ENCODE data around the gene HIRA.
"Not testable (repeated sequence)": the region's sequence is repeated elsewhere in the genome, so short reads cannot be mapped to it uniquely, and the experiment has no call there.

HIRA gene

DNA sequence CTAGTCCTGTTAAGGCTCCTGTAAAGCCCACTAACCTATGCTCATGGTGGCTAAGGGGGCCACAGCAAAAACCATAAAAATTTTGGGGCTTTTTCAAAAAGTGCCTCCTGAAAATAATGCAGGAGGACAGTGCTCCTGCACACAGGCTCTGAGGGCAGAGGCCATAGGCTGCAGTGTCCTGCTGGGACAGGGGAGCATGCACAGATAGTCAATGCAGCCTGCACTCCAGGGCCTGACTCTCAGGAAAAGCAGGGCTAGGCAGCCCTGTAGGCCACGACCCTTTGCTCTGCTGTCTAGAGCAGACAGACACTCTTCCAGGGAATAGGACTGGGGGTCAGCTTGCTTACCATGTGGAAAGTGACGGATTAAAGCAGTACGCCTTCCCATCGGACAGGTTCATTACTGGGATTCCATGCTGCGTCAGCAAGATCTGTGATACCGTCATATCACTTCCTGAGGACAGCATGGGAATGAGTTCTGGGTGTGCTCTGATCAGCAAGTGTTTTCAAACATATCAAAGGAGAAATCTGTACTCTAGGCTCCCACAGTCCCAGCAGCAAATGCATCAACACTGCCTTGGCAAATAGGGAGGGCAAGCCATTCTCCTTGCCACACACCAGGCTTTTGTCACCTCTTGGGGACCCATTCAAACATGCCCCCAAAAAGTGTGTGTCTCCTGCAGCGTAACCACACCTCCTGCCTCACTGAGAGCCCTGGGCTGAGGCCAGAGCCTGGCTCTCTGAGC lies 75.9 kb downstream of the HIRA start:
- no peak for DNase-seq

DNA sequence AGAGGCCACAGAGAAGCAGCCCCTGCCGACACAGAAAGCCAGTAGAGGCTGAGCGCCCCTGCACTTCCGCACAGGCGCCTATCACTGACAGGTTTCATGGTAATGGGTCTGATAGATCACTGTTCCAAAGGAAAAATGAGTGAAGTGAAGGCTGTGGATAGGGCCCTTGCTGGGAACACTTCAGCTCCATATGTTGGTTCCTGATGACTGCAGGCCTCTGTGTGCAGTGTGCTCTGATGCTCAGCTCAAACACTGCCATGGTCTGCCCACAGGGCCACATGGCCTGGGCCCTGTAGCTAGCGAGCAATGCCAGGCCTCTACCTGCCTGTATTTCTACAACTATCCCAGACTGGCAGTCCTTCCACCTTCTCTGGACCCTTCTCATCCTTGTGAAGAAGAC lies 77.3 kb downstream of the HIRA start:
- no peak for DNase-seq

DNA sequence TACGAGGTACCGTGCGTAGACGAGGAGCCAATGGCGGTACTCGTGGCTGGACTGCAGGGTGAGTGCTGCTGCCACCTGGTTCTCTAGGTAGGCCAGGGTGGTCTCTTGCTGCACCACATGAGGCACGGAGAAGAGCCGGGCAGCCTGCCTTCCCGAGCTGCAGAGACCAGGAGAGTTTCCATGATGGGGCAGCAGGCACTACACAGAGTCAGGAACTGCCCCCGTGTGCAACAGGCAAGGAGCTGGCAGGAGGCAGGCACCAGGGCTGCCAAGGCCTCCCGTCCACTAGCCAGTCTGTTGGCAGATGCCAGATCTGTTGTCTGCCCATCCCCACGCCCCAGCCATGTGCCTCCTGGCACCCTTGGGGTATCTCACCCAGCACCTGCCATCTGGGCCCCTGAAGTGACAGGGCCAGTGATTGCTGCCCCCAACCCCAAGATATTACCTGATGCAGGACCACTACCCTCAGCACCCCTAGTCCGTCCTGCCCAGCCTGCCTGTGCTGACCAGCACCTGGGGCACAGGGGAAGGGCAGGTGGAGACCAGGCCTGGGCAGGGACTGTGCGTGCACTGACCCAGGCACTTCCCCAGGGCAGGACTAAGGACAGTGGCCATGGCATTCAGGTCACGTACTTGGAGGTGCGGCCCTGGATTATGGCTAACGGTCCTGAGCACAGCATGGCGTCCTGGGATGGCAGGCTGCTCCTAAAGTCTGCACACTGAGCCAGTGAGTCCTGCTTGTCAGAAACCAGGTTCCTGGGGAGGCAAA lies 78.0 kb downstream of the HIRA start:
- DNase-seq, result no peak

DNA sequence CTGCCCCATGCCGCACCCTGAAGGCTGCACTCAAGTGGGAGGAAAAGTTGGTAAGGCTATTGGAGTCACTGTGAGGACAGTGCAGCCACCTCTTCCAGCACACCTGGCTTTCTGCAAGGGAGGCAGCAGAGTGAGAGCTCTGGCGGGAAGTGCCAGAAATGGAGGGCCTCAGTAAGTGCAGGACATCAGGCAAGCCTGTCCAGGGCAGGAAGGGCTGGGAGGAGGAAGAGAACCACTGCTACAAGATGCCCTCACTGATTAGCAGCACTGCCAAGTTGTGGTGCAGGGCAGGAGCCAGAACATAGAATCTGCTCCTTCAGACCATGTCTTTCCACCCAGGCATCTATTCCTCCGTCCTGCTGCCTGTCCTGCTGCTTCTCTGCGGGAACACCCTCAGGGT lies 78.8 kb downstream of the HIRA start:
- no peak for DNase-seq

DNA sequence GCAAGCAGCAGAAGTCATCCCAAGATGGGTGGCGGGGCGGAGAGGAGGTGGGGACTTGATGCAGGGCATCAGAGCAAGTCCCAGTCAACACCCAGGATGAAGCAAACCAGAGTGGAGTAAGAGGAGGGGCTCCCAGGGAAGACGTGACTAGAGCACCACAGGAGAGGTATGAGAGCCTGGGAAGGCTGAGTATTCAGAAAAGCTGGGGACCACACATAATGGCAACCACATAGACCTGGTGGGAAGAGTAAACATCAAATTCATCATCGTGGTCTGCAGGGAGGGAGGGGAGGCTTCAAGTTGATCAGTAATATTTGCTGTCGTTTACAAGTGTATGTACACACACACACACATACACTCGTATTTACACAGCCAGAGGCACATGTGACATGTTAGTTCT lies 79.3 kb downstream of the HIRA start:
- no peak for DNase-seq

DNA sequence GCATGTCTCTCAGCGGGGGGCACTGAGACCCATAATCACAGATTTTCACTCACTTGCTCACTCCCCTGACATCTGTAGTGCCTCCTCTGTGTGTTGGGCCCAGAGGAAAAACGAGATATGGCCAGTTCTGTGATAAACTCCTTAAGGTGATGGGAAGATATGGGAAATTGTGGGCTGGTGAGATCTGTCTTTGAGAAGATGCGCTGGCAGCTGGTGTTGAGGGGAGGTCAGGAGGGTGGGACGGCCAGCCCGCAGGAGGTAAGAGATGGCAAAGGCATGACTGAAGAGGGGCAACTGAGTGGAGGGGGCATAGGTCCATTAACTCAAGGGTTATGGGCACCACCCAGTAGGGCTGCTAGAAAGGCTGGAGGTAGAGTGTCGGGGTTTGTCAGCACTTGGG lies 79.9 kb downstream of the HIRA start:
- DNase-seq, result no peak

DNA sequence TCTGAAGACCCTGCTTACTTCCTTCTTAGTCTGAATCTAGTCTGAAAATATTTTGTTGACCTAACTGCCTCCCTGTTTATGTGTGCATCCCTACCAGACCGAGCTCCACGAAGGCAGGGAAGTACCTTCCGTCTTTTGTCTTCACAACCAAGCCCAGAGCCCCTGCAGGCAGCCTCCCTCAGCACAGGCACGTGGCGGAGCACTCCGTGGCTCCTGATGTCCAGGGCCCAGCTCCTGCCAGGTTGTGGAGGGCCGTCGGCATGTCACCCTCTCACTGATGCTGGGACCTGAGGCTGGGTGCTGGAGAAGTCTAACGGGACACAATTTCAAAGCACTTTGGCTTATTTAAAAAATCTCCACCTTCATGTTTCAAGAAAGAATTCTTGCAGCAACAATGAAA lies 80.6 kb downstream of the HIRA start:
- DNase-seq, result no peak

DNA sequence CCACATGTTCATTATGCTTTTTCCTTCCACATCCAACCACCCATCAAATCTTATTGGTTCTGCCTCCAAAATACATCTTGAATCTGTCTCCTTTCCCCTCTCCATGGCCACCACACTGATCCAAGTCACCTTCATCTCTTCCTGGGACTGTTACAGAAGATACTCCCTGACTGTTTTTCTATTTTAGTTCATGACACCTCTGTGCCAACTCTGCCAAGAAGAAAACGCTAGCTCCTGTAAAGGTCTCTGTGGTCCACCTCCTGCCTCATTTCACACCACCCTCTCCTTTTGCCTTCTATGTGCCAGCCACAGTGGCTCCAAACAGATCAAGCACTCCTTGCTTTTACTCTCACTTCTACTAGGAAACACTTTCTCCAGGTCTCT lies 81.1 kb downstream of the HIRA start:
- no peak for DNase-seq

DNA sequence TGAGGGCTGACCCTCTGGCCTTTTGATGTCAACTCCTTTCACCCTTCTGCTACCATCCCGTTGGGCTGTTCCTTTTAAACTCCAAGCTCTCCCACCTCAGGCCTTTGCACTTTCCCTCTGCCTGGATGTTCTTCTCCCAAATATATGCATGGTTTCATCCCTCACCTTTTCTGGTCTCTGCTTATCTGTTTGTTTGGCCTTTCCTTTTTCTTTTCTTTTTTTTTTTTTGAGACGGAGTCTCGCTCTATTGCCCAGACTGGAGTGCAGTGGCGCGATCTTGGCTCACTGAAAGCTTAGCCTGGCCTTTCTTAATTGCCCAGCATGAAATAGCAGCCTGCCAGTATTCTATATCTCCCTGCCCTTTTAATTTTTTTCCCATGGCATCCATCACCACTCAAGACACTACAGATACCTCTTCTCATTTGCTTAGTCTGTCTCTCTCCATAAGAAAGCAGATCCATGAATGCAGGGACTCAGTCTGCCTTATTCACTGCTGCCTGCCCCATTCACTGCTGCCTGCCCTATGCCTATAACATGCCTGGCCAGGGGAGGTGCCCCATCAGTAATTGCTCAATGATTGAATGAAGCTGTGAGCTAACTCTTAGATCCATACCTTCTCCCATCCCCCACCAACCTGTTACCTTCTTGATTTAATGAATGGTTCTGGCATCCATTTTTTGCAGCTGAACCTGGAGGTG lies 81.6 kb downstream of the HIRA start:
- no peak for DNase-seq

DNA sequence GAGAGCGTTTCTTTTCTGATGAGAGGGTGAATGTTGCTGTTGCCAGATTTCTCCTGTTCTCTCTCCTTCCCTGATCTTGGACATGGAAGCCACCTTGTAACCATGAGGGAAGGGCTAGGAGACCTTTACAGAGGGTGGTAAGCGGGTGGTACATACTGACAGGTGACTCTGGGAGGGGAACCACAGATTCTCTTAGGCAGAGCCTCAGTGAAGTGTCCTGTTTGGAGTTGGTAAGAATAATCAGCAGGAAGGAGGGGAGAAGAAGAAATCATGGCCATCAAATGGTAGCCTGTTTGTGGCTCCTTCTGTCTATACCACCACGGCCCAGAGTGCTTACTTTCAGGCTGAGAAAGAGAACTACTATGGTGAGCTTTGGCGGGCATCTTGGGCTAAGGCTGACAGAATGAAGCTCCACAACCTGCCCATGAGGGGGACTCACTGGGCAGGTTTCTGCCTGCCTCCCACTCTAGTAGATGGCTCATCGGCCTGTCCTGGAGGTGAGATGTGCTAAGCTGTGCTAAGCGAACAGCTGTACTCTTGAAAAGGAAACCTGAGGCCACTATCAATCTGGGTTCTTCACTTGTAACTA lies 84.8 kb downstream of the HIRA start:
- no peak for DNase-seq

DNA sequence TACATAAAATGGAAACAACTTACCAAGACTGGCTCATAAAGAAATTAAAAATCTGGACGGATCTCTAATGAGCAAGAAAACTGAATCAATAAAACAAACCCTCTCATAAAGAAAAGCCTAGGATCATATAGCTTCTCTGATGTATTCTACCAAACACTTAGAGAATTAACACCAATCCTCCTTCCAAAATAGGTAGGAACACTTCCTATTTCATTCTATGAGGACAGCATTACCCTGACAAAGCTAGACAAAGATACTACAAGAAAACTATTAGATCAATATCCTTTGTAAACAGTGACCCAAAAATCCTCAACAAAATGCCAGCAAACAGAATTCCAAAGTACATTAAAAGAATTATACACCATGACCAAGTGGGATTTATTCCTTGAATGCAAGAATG lies 87.1 kb downstream of the HIRA start:
- DNase-seq, result no peak

DNA sequence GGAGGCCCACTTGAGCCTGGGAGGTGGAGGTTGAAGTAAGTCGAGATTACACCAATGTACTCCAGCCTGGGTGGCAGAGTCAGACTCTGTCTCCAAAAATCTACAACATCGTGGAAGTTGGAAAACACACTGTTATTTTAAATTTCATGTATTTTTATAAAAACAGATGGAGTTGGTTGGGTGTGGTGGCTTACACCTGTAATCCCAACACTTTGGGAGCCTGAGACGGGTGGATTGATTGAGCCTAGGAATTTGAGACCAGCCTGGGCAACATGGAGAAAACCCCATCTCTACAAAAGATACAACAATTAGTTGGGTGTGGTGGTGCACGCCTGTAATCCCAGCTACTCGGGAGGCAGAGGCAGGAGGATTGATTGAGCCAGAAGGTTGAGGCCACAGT lies 88.1 kb downstream of the HIRA start:
- DNase-seq, result no peak

DNA sequence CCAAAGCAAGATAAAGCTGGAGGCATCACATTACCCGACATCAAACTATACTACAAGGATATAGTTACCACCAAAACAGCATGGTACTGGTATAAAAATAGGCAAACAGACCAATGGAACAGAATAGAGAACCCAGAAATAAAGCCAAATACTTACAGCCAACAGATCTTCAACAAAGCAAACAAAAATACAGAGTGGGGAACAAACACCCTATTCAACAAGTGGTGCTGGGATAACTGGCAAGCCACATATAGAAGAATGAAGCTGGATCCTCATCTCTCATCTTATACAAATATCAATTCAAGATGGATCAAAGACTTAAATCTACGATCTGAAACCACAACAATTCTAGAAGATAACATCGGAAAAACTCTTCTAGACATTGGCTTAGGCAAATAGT lies 90.0 kb downstream of the HIRA start:
- no peak for DNase-seq

DNA sequence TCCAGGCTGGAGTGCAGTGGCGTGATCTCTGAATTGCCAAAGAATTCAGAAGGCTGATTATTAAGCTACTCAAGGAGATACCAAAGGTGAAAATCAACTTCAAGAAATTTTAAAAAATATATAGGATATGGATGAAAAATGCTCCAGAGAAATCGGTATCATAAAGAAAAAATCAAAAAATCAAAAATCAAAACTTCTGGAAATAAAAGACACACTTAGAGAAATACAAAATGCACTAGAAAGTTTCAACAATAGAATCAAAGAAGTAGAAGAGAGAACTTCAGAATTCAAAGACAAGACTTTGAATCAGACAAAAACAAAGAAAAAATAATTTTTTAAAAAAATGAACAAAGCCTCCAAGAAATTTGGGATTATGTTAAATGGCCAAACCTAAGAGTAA lies 94.4 kb downstream of the HIRA start:
- DNase-seq, result no peak

DNA sequence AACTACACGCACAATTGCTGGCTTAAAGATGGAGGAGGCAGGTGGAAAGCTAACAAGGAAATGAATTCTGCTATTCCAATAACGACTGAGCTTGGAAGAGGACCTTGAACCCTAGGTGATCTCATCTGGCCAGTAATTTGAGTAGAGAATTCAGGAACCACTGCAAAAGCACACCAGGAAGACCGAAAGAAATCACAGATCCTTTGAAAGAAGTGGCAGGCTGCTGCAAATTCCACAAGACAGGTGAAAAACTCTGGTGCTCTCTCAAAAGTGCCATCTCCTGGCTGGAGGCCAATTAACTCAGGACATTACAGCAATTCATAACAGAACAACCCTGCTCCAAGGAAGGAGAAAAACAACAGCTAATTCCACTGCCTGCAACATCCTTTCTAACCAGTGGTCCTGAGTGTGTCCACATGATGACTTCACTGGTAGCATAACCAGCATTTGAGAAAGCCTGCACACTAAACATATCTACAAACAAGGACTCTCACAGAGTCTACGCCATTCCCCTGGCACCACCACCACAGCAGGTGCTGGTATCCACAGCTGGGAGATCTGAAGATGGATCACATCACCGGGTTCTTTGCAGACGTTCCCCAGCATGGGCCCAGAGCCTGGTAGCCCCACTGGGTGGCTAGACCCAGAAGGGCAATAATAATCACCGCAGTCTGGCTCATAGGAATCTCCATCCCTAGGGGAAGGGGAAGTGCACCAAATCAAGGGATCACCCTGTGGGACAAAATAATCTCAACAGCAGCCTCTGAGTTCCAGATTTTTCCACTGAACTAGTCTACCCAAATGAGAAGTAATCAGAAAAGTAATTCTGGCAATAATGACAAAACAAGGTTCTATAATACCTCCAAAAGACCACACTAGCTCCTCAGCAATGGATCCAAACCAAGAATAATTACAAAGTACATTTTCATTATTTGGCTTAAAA lies 95.1 kb downstream of the HIRA start:
- no peak for DNase-seq

DNA sequence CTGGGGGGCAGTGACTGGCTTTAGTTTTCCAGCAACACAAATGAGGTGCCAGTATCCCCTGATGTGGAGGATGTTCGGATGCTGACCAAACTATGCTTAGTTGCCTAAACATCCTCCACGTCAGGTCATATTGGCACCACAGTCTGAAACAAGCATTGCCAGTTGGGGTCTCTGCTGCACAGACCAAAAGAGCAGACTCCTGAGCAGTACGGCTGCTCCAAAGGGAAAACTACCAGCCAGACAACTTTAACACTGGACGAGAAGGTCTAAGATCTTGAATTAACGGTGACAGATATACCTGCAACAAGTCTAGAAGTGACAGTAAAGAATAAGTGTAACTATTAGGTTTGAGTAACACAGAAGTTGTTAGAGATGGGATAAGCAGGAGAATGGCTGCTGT lies 99.6 kb downstream of the HIRA start:
- DNase-seq, result no peak

DNA sequence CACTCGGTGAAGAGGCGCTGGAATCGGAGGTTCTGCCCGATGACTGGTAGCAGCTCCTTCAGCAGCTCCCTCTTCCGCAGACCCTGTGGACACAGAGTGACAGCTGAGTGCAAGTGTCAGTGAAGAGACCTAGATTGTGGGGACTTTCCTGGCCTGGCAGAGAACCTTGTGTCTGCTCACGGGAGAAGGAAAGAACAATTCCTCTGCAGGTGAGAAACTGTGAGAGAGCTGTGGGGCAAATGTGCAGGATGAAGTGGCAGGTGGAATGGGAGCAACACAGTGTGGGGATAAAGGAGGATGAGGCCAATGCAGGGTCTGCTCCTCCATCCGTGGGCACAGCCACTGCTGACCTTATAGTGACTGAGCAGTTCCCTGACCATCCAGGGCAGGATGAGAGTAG lies 100.1 kb downstream of the HIRA start:
- no peak for DNase-seq

DNA sequence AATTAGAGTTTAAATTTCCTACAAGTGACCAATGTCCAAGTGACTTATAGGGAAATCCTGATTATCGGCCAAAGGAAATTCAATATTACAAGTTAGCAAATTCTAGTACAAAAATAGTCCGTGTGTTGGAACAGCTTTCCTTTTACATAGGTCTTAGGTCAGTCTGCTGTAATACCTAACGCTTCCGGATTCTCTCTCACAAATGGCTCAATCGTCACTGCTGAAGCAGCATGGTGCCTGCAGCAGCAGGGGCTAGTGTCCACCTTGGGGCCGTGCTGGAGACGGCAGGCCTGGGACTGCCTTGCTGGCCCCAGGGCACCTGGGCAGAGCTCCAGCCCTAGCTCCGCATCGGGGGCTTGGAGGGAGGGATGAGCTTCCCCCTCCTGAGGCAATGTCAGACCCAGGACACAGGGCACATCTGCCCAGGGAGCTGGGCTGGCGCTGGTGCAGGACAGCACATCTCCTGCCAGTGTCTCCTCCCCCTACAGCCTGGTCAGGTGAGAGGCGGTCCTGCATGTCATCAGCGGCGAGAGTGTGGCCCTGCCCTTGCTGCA lies 100.6 kb downstream of the HIRA start:
- DNase-seq, result no peak

DNA sequence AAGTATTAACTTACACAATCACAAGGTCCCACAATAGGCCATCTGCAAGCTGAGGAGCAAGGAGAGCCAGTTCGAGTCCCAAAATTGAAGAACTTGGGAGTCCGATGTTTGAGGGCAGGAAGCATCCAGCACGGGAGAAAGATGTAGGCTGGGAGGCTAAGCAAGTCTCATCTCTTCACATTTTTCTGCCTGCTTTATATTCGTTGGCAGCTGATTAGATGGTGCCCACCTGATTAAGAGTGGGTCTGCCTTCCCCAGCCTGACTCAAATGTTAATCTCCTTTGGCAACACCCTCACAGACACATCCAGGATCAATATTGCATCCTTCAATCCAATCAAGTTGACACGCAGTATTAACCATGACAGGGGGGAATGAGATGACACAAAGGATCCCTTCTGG lies 101.3 kb downstream of the HIRA start:
- not testable (repeated sequence) for DNase-seq

DNA sequence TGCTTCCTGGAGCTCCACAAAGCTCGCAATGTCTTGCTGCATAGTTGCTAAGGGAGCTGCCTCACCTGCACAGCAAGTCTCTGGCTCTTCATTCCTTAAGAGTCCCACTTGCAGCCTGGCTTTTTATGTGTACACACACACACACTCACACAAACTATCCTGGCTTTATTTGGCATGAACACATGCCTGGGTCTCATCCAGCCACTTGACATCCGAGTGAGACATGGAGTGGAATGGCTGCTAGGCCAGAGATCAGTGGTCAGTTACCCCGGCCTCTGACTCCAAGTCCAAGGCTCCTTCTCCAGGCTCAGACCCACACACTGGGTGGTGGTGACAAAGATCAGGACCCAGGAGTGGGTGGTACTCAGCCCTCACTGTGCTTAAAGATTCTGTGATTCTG lies 102.1 kb downstream of the HIRA start:
- no peak for DNase-seq

DNA sequence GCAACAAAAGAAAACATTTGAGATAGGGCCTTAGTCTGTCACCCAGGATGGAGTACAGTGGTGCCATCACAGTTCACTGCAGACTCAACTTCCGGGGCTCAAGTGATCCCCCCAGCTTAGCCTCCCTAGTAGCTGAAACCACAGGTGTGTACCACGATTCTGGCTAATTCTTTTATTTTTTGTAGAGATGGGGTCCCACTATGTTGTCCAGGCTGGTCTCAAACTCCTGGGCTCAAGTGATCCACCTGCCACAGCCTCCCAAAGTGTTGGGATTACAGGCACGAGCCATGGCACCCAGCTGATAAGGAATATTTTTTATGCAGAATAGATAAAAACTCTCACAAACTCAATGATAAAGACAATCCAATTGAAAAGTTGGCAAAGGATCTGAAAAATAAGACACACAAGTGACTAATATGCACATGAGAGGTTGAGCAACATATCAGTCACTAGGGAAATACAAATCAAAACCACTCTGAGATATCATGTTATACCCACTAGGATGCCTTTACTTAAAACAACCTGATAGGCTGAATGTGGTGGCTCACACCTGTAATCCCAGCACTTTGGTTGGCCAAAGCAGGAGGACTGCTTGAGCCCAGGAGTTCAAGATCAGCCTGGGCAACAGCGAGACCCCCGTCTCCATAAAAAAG lies 106.1 kb downstream of the HIRA start:
- no peak for DNase-seq

DNA sequence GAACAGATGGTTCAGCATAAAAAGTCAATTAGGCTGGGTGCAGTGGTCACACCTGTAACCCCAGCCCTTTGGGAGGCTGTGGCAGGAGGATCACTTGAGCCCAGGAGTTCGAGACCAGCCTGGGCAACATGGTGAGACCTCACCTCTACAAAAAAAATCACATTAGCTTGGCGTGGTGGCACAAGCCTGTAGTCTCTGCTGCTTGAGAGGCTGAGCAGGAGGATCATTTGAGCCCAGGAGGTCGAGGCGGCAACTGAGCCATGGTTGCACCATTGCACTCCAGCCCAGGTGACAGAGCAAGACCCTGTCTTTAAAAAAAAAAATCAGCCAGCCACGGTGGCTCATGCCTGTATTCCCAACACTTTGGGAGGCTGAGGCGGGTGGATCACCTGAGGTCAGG lies 108.1 kb downstream of the HIRA start:
- DNase-seq, result not testable (repeated sequence)
